Left renal cortex interstitium (tissue), 4 donors: Measurements from ENCODE around the gene PAM16. TPM values are rescaled to one million over a fixed set of nuclear protein-coding genes. Genes with fewer than 3 reads are reported as not detected.
"Not testable (repeated sequence)": the region's sequence is repeated elsewhere in the genome, so short reads cannot be mapped to it uniquely, and the experiment has no call there.

Experiments used
- DNase-seq, 4 donors: peaks; one replicate each; pipeline ENCODE4 v3.0.0-alpha.2; 2013; ENCODE audit warnings: low read depth in 4 of 4, low spot score in 2 of 4, missing footprints in 1 of 4
- polyA plus RNA-seq, 4 donors: library from polyadenylated mRNA; unstranded; fragments of 120-200 nt; gene quantifications; one replicate each; pipeline ENCODE4 v1.2.1, GENCODE V29; 2013; ENCODE audit not compliant: insufficient read length in 4 of 4

Gene PAM16
- polyA plus RNA-seq, result 10 to 100 TPM; 16.7 to 34.2 (median 30.6) TPM

DNA sequence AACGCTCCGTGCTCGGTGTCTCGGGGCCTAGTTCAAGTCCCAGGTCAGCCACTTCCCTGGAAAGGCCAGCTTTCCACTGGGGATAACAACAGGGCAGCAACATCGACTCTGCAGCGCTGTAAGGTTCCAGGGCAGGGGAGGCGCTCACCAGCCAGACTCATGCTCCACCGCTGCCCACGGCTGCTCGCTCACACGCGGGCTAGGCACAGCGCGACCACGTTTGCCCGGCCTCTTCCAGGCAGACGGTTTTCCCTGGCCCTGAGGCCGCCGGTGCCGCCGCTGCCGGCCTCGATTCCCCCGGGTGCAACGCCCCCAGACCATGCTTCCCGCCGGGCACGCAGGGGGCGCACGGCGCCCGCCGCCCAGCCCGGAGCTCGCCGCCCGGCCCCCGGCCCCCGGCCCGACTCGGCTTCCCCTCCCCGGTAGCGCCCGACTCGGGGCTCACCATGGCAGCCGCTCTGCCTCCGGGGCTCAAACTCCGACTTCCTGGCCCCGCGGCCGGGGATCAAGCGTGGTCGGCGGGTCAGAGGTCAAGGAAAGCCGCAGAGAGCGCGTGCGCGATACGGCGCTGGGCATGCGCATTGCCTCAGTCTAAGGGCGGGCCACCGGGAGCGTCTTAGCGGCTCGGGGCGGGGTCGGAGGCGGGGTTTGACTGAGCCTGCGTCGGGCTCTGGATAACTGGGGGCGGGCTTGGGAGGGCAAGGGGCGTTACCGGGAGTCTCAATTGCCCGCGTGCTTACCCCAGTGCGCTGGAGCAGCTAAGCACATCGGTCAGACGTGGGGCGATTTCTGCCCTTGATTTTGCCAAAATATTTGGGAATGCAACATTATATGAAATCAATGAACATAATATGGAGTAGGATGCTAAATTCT lies at the start of gene PAM16:
Gene PAM16, minus strand, starts transcription at position 535 of the 873 bp plus-strand sequence. Its CDS starts 87 bp downstream, at position 448.
- peak in 3 of 4 donors; percentile 82 to 91 (median 86) for DNase-seq

DNA sequence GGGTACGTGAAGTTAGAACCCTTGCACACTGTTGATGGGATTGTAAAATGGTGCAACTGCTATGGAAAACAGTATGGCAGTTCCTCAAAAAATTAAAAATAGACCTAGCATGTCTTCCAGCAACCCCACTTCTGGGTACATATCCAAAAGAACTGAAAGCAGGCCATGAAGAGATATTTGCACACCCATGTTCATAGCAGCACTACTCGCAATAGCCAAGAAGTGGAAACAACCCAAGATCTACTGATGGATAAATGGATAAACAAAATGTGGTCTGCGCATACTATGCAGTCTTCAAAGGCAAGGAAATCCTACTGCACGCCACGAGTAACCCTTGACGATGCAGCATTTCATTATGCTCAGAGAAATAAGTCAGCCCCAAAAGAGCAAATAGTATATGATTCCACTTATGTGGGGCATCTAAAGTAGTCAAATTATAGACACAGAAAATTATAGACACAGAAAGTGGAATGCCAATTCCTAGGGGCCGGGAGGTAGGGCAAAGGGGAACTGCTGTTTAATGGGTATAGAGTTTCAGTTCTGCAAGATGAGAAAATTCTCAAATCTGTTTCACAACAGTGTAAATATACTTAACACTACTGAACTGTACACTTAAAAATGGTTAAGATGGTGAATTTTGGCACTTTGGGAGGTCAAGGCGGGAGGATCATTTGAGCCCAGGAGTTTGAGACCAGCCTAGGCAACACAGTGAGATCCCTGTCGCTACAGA lies 48.0 kb upstream of the PAM16 start:
- no peak for DNase-seq

DNA sequence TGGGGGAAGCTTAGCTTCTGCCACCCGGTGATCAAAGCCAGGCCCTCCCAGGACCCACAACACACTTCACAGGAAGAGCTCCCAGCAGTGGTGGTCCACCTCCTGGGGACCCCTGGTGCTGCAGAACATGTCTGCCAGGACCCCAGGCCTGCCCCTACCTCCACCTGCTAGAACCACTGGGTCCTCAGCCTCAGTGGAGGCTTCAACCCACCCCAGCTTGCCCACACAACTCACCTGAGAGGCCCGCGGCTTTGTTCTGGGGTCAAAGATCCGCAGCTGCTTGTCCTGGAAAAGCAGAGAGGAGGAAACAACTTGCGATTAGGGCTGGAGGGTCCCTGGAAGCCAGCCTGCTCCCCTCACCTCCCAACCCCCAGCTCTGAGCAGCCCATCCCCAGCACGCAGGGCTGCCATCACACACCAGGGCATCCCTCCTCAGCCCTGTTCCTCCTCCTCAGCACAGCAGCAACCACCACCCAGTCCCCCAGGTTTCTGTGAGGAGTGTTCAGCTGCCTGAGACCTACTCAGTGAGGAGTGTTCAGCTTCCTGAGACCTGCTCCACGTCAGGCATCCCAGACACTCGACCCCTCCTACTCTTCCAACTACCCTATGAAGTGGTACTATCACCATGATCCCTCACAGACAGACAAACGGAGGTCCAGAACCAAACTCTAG lies 44.1 kb upstream of the PAM16 start:
- DNase-seq, result no peak

DNA sequence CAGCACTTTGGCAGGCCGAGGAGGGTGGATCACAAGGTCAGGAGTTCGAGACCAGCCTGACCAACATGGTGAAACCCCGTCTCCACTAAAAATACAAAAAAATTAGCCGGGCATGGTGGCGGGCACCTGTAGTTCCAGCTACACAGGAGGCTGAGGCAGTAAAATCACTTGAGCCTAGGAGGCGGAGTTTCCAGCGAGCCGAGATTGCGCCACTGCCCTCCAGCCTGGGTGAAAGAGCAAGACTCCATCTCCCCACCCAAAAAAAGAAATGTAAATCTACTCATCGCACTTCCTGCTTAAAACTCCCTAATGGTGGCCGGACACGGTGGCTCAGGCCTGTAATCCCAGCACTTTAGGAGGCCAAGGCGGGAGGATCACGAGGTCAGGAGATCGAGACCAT lies 42.7 kb upstream of the PAM16 start:
- DNase-seq, result not testable (repeated sequence)

DNA sequence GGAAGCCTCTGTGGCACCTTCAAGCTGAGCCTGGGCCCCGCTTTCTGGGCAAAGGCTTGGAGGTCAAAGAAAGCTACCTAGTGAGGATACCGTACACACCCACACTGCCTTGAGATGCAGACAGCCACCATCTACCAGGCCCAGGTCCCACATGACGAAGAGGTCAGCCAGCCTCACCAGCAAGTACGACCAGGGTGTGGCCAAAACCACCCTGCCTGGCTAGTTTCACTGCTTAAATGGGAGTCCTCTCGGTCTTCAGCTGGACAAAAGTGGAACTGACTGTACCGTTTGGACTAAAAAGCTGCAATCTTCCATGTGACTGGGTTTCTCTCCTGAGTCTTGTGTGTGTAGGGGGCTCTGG lies 42.1 kb upstream of the PAM16 start:
- no peak for DNase-seq

DNA sequence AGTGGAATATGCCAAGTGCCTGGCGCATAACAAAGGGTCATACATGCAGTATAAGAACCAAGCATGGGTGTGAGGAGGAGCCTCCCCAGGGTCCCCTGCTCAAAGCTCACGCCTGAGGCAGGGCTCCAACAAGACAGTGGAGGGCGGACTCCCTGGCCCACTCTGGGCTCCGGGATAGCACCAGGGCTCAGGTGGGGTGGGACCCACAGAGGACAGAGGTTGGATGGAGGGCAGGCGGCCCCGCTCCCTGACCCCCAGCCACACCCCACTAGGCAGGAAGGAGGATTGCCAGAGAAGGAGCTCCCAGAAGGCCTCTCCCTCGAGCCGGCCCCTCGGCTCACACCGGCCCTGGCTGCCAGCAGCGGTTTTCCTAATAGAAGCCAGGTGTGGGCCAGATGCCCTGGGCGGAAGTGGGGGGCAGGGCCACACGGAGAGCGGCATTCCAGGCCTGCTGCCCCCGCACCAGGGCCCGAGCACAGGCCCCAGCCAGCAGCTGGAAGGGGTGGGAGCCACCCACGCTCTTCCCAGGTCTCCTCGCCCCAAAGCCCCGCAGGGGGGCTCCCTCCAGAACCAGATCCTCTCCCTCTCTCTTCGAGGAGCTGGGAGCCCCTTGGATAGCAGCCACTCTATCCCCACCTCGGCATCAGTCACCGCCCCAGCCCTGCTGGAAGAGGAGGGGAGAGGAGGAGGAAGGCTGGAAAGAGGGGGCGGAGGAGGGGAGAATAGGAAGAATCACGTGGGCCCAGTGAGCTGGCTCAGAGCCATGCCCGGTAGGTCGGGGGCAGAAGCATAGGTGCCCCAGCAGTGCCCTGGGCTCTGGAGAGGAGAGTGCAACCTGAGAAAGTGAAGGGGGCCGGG lies 41.5 kb upstream of the PAM16 start:
- DNase-seq, result no peak

DNA sequence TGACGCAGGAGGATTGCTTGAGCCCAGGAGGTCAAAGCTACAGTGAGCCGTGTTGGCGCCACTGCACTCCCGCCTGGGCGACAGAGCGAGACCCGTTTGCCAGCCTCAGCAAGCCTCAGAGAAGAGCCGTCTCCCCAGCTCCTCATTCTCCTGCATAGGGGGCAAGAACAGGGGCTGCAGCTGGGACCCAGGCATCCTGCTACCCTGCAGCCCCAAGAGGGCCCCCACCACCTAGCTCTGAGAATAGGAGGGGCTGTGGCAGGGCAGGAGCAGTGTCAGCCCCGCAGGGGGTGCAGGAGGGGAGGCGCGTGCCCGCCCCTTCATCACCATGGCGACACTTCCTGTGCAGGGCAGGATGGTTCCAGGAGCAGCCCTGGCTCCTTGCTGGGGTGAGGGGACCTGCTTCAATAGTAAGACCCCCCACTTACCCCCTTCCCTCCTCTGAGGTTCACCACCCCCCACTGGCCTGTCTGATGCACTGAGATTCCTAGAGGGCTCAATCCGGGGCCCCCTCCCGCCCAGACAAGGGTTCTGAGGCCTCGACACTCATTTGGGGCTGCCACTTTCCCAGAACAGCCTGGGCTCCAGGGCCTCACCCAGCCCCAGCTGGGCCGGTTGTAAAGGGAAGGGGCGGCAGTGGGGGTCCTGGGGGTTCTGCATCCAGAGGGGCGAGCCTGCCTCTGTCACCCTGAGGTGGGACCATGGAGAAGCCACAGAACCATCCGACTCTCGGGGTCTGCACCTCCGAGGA lies 40.7 kb upstream of the PAM16 start:
- no peak for DNase-seq

DNA sequence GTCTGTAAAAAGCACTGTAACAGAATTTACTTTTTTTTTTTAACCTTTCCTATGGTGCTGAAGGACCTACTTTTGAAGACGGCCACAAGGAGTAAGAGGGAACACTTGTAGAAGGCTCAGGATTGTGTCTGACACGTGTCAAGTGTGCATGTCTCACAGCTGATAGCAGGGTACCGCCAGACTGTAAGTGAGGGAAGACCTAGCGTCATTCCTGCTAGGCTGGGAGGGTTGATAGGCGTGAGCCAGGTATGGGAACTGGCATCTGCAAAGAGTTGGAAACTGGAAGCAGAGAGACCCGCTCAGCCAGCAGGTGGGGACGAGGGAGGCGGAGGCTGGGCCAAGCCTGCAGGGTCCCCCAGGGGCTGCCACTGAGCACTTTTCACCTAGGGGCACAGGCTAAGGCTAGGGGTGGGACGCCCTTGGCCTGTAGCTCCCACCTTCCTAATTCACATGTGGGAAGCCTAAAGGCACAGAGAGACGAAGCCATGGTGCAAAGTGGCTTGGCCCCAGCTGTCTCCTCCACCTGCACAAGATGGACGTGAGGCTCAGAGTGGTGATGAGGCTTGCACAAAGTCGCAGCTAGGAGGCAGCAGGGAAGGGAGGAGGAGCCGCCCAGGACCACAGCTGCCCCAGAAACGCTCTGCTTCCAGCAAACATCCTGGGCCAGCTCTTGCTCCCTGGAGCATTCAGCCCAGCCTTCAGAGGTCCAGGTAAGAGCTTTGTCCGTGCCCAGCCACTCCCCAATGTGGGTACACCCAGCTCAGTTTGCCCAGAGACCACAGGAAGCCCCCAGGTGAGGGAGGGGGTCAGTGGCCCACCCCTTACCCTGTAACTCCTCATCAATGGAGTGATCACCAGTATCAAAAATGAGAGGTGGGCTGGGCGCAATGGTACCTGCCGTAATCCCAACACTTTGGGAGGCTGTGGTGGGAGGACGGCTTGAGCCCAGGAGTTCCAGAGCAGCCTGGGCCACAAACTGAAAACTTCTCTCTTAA lies 39.4 kb upstream of the PAM16 start:
- DNase-seq, result no peak

DNA sequence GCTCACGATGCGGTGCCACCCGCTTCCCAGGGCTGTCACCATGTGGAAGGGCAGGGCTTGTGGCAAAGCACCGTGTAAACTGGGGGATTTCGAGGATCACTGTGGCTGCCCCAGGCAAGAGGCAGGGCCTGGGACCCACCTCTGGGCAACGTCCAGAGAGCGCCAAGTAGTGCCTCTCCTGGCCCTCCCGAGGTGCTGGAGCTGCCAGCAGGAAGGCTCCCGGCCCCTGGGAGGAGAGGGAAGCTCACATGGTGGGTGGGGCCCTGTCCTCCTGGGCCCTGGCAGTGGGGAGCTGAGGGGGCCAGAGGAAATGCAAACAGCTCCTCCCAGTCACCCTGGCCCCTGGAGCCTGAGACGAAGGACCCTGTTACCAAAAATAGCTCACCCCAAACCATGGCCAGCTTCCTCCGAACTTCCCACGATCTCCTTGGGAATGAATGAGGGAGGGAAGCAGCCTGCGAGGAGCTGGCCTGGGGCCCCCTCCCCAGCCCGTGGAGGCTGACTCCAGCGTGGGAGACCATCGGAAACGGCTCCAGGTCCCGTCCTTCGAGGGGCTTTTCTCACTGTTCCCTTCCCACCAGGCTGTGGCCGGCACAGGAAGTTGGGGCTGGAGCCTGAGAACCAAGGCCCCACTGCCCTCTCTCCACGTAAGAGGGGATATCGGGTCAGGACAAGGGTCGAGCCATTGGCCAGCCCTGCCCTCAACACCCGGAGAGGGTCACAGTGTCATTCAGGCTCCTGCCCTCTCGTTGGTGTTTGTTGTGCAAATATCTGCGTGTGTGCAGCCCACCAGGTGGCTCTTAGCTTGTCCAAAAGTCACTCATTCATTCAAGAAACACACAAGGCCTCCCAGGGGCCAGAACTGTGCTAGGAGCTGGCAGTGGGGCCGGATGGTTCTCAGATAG lies 38.2 kb upstream of the PAM16 start:
- DNase-seq, result no peak

DNA sequence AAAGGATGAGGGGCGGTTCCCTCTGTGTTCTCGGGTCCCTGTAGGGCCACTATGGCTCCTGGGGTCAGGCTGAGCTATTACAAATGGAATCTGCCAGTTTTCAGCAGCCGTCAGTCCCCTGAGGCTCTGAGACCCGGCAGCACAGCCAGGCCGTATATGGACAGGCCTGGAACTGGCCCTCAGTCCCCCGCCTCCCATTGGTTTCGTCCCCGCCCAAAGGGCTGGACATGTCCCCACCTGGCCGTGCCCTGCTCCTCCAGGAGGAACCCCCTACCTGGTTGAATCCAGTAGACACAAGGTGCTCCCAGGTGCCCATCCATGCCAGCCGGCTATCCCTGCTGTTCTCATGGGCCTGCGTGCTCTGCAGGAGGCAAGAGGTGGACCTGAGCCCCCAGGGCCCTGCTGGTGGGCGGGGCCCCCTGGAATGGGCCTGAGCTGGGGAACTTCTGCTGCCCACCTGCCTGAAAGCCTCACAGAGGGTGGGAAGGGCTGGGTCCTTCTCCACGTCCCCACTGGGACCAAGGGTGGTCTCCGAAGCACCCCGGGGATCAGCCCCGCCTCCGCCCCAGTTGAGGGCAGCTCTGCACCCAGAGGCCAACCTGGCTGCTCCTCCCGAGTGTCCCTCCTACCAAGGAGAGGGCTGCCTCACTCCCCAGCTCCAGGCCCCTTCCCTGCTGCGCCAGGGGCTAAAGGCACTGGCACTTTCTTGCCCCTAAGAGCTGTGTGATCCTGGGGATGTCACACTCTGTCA lies 37.3 kb upstream of the PAM16 start:
- no peak for DNase-seq

DNA sequence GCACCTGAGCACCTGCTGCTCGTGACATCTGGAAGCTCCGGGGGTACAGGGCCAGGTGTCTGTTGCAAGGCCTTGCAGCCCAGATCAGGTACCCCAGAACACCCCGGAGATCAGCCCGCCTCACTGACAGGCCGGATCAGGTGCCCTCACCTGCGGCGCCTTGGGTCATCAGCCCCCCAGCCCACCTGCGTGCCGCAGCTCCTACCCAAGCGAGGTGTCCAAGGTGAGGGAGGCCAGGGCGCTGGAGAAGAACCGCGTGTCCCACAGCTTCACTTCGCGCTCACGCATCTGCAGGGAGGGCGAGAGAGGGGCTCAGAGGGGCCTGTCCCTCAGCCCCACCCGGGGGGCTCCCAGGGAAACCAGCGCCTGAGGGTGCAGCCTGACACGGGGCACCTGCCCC lies 36.7 kb upstream of the PAM16 start:
- DNase-seq, result no peak

DNA sequence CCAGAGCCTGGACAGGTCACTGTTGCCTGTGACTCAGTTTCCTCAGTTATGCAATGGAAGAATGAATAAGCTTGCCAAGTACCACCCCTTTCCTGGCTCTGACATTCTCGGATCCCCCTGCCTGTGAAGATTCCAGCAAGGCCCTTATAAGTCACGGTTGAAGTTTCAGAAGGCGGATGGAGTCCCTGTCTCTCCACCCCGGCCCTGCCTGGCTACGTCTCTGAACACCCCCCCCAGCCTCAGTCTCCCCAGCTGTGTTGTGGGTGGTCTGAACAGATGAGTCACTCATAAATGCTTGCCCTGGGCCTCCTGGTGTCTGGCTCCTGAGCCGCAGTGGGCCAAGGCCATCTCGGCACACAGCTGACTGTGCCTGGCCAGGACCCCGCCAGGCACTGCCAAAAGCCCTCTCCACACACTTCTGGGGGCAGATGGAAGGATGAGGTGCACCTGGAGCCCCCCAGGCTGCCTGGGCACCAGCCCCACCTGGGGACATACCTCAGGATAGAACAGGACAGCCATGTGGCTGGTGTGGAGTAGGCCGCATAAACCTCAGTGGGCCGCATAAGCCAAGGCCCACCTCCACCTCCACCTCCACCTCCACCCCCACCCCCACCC lies 35.9 kb upstream of the PAM16 start:
- DNase-seq, result no peak

DNA sequence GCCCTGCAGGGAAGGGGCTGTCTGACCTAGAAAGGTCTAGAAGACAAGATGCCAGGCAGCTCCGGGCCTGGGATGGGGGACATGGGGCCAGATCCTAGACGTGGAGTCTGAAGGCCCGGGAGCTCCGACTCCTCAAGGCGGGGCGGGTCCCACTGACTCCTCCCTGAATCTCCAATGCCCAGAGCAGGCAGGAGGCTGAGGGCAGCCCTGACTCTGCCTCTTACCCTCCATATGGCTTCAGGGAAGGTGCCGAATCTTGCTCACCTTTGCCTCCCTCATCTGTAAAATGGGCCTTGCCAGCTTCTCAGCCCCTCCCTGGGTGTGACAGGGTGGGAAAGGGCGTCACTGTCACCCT lies 35.3 kb upstream of the PAM16 start:
- no peak for DNase-seq

DNA sequence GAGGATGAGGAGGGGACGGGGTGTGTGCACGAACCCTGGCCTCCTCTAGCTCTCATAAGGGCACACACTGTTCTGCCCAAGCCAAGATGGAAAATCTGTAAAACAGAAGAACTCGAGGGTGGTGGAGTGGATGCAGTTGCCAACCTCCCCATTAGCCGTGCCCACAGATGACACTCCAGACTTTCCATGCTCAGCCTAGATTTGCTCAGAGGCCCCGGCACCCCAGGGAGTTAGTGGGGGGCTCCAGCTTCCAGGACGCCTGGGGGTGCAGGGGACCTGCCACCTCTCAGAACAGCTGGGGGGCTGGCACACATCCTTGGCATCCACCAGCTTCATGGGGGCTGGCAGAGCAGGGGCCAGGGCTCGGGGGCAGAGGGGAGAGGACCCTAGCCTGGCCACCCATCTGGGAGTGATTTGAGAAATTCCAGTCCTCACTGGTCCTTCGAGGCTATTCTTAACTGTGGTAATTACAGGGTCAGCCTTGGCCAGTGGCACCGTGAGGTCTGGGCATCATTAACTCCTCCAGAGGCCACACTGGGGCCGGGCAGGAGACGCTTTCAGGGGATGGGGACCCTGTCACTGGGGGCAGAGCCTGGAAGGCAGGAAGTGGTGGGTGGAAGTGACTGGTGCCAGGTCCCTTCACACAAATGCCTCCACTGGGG lies 34.8 kb upstream of the PAM16 start:
- DNase-seq, result no peak

DNA sequence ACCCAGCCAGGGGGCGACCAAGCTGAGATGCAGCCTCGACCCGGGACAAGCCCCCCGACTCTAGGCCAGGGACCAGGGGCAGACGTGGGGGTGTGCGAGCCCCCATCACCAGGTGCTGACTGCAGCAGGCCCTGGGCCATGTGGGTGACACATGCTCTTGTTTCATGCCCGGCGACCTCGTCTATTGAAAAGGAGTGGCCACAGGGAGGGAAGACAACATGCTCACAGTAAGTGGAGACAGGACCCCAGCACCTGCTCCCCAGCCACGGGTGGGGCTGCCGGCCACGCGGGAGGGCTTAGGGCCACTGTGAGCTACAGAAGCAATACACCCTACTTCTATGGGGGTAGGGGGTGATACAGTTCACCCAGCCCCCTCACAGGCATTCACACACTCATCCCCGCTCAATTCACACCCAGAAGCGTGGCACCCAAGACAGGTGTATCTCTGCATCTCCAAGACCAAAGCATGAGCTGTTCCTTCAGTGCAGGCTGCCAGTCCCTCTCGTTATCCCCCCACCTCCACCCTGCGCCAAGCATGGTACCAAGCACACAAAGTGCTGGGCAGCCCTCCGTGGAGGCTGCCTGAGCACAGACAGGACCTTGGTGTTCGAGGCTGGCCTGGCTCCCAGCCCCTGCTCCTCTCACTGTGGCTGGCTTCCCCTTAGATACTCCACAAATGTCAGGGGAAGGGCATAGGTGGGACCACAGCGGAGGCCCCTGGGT lies 34.1 kb upstream of the PAM16 start:
- no peak for DNase-seq
